H9 (cell line): ENCODE data around the gene TRIO. TPM values are rescaled to one million over a fixed set of nuclear protein-coding genes. Genes with fewer than 3 reads are reported as not detected.

Experiments
- DNase-seq: peaks from one replicate; pipeline ENCODE4 v3.0.0-alpha.2; 2017
- H2AFZ ChIP-seq: one replicate; pipeline ENCODE4 v1.6.1; 2013; ENCODE audit warnings: mild to moderate bottlenecking, low read length, control low read depth, moderate library complexity
- H2AK5ac ChIP-seq: 2 replicates; pipeline ENCODE4 v1.6.1; 2013; ENCODE audit warnings: low read length, control low read depth, mixed read lengths; ENCODE audit not compliant: insufficient read length
- H2BK120ac ChIP-seq: one replicate; pipeline ENCODE4 v1.6.1; 2013; ENCODE audit warnings: low read depth, mild to moderate bottlenecking, low read length, control low read depth, inconsistent platforms; ENCODE audit not compliant: poor library complexity, severe bottlenecking
- H2BK12ac ChIP-seq: 2 replicates; pipeline ENCODE4 v1.6.1; 2013; ENCODE audit warnings: low read length, control low read depth, mixed read lengths, low read depth; ENCODE audit not compliant: insufficient read length
- H2BK15ac ChIP-seq: 2 replicates; pipeline ENCODE4 v1.6.1; 2013; ENCODE audit warnings: low read depth, low read length, control low read depth
- H2BK20ac ChIP-seq: one replicate; pipeline ENCODE4 v1.6.1; 2013; ENCODE audit warnings: low read depth, mild to moderate bottlenecking, low read length, control low read depth, inconsistent platforms; ENCODE audit not compliant: poor library complexity, severe bottlenecking
- H2BK5ac ChIP-seq: 2 replicates; pipeline ENCODE4 v1.6.1; 2013; ENCODE audit warnings: low read length, control low read depth, mixed read lengths; ENCODE audit not compliant: insufficient read length
- H3K14ac ChIP-seq: 2 replicates; pipeline ENCODE4 v1.6.1; 2013; ENCODE audit warnings: low read length, control low read depth; ENCODE audit not compliant: insufficient read depth
- H3K18ac ChIP-seq: 2 replicates; pipeline ENCODE4 v1.6.1; 2013; ENCODE audit warnings: low read depth, mild to moderate bottlenecking, mixed read lengths, low read length, control low read depth; ENCODE audit not compliant: insufficient read length
- H3K23ac ChIP-seq: 2 replicates; pipeline ENCODE4 v1.6.1; 2013; ENCODE audit warnings: low read length, control low read depth, mixed read lengths, low read depth; ENCODE audit not compliant: insufficient read length
- H3K23me2 ChIP-seq: 2 replicates; pipeline ENCODE4 v1.6.1; 2013; ENCODE audit warnings: low read depth, mild to moderate bottlenecking, mixed read lengths, low read length, control low read depth; ENCODE audit not compliant: insufficient read length, poor library complexity, severe bottlenecking
- H3K27ac ChIP-seq: 2 replicates; pipeline ENCODE4 v1.5.1; 2013; ENCODE audit warnings: low read length, control low read depth, mixed read lengths, low read depth; ENCODE audit not compliant: insufficient read length
- H3K27me3 ChIP-seq: 2 replicates; pipeline ENCODE4 v1.6.1; 2013; ENCODE audit warnings: low read length, control low read depth, inconsistent platforms; ENCODE audit not compliant: insufficient read depth
- H3K4ac ChIP-seq: 2 replicates; pipeline ENCODE4 v1.6.1; 2013; ENCODE audit warnings: low read depth, mild to moderate bottlenecking, control low read depth, inconsistent platforms, low read length, moderate library complexity
- H3K4me1 ChIP-seq: 2 replicates; pipeline ENCODE4 v1.6.1; 2013; ENCODE audit warnings: low read length, control low read depth, inconsistent platforms; ENCODE audit not compliant: insufficient read depth
- H3K4me2 ChIP-seq: 2 replicates; pipeline ENCODE4 v1.6.1; 2013; ENCODE audit warnings: low read length, control low read depth, mixed read lengths; ENCODE audit not compliant: insufficient read length, insufficient read depth
- H3K56ac ChIP-seq: 2 replicates; pipeline ENCODE4 v1.6.1; 2013; ENCODE audit warnings: low read depth, mild to moderate bottlenecking, mixed read lengths, low read length, control low read depth; ENCODE audit not compliant: insufficient read length
- H3K79me1 ChIP-seq: 2 replicates; pipeline ENCODE4 v1.6.1; 2013; ENCODE audit warnings: low read depth, mild to moderate bottlenecking, moderate library complexity, low read length, control low read depth, inconsistent platforms; ENCODE audit not compliant: insufficient read depth, poor library complexity, severe bottlenecking
- H3K79me2 ChIP-seq: 2 replicates; pipeline ENCODE4 v1.6.1; 2013; ENCODE audit warnings: low read length, control low read depth, inconsistent platforms; ENCODE audit not compliant: insufficient read depth
- H3K9ac ChIP-seq: 2 replicates; pipeline ENCODE4 v1.6.1; 2013; ENCODE audit warnings: low read length, control low read depth, mixed read lengths; ENCODE audit not compliant: insufficient read length; ENCODE audit errors: extremely low read depth
- H3K9me3 ChIP-seq: one replicate; pipeline ENCODE4 v1.6.1; 2013; ENCODE audit warnings: low read depth, low read length, inconsistent platforms; ENCODE audit not compliant: control insufficient read depth
- H3T11ph ChIP-seq: one replicate; pipeline ENCODE4 v1.6.1; 2013; ENCODE audit warnings: mild to moderate bottlenecking, low read length, control low read depth, inconsistent platforms
- H4K20me1 ChIP-seq: one replicate; pipeline ENCODE4 v1.6.1; 2013; ENCODE audit not compliant: control insufficient read depth, insufficient read length, insufficient read depth
- H4K5ac ChIP-seq: 2 replicates; pipeline ENCODE4 v1.6.1; 2013; ENCODE audit warnings: low read depth, mild to moderate bottlenecking, mixed read lengths, low read length, control low read depth; ENCODE audit not compliant: insufficient read length
- H4K8ac ChIP-seq: replicated peaks from 2 replicates; pipeline ENCODE4 v1.6.1; 2013; ENCODE audit warnings: low read length, control low read depth, mixed read lengths, low read depth; ENCODE audit not compliant: insufficient read length
- H4K91ac ChIP-seq: 2 replicates; pipeline ENCODE4 v1.6.1; 2013; ENCODE audit warnings: low read depth, mild to moderate bottlenecking, moderate library complexity, mixed read lengths, low read length, control low read depth; ENCODE audit not compliant: insufficient read length
- H3K27ac Mint-ChIP-seq, 3 experiments: 2 replicates in 2 of 3; 3 replicates in 1 of 3; pipeline ENCODE4 v1.8.0; 2020 to 2021; ENCODE audit warnings: mixed read lengths in 3 of 3, mild to moderate bottlenecking in 1 of 3, moderate library complexity in 1 of 3
- H3K27me3 Mint-ChIP-seq: 2 replicates; pipeline ENCODE4 v1.8.0; 2021; ENCODE audit warnings: low read depth, mild to moderate bottlenecking, moderate library complexity, mixed read lengths
- H3K36me3 Mint-ChIP-seq, 3 experiments: 2 replicates in 2 of 3; 3 replicates in 1 of 3; pipeline ENCODE4 v1.8.0; 2020 to 2021; ENCODE audit warnings: low read depth in 3 of 3, mixed read lengths in 3 of 3; ENCODE audit not compliant: insufficient read depth in 1 of 3
- H3K4me1 Mint-ChIP-seq, 2 experiments: 2 replicates each; pipeline ENCODE4 v1.8.0; 2020; ENCODE audit warnings: mixed read lengths in 2 of 2
- H3K4me3 Mint-ChIP-seq, 2 experiments: 2 replicates in 1 of 2; 3 replicates in 1 of 2; pipeline ENCODE4 v1.8.0; 2020 to 2021; ENCODE audit warnings: mild to moderate bottlenecking in 2 of 2, mixed read lengths in 2 of 2, moderate library complexity in 1 of 2
- H3K9me3 Mint-ChIP-seq, 2 experiments: 2 replicates in 1 of 2; 3 replicates in 1 of 2; pipeline ENCODE4 v1.8.0; 2020; ENCODE audit warnings: mild to moderate bottlenecking in 2 of 2, mixed read lengths in 2 of 2, moderate library complexity in 1 of 2
- WGBS: extraction: QIAGEN DNeasy Blood & Tissue Kit; methylation state at CpG from one replicate; pipeline ENCODE4 v1.1.7; 2013; ENCODE audit warnings: missing lambda C conversion rate, low lambda C conversion rate, mixed read lengths; ENCODE audit not compliant: insufficient read length; ENCODE audit errors: extremely low coverage; 5-methylcytosine and 5-hydroxymethylcytosine counted together
- total RNA-seq: library from RNA; stranded (reverse); gene quantifications from 2 replicates; pipeline ENCODE4 v1.2.1, GENCODE V29; 2021
- TF ChIP-seq, protein P1 (sequence below): fragments of 200-600 bp; sonication (generic); conservative IDR thresholded peaks from 3 replicates; pipeline ENCODE4 v1.8.0; 2021; ENCODE audit warnings: antibody characterized with exemption, mild to moderate bottlenecking

The TRIO gene
- total RNA-seq, 1 experiment from 2014 or later: 87.8 TPM

DNA sequence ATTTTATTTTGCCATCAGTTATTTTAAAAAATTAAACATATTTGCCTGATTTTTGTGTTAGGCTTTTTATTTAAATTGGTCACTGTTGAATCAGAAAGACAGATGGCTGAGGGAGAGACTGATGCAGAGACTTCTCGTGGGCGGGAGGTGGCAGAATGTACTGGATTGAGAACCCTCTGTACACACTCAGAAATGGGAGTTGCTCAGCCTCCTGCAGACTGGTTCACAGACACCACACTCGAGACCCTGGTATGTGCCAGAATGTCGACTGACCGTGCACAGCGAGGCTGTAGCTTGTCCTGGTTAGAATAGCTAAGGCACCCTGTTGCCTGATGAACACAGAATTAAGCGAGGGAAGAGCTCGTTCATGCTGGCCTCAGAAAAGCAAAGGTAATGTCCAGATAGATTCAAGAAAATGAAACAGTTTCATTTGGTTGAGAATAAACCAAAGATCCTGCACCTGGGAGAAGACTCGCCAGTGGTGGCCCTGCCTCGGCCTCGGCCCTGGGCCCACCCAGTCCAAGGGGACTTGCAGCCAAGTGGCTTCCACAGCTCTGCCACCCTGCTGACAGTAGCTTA, 367.1 kb downstream of the TRIO start:
- Histone ChIP-seq H2BK12ac (no peak overlapping the region), H3K4ac (no peak overlapping the region), H3K4me1 (no peaks in the 10 kb centered on the region), H3K14ac (no peak overlapping the region), H3K56ac (no peak overlapping the region), H3K79me2 (no peaks in the 10 kb centered on the region), H3K23ac (no peak overlapping the region), H4K91ac (no peak overlapping the region), H3K9me3 (no peaks in the 10 kb centered on the region), H3T11ph (no peak overlapping the region), H2BK120ac (no peak overlapping the region), H3K27me3 (no peaks in the 10 kb centered on the region), H3K4me2 (no peak overlapping the region), H2AK5ac (no peak overlapping the region), H3K23me2 (no peaks in the 10 kb centered on the region), H3K79me1 (no peaks in the 10 kb centered on the region), H2BK20ac (no peak overlapping the region), H3K9ac (no peak overlapping the region), H2AFZ (no peak overlapping the region), H2BK15ac (no peak overlapping the region), H3K27ac (no peak overlapping the region), H2BK5ac (no peak overlapping the region), H3K18ac (no peak overlapping the region), H4K8ac (no peak overlapping the region), H4K5ac (no peak overlapping the region), H4K20me1 (no peaks in the 10 kb centered on the region)
- Mint-ChIP-seq H3K27me3 (no peaks in the 10 kb centered on the region), H3K36me3 (peaks cover 4 to 16% (median 15%) of the 10 kb centered on the region in 3 experiments; a peak in 5 of 7 replicates), H3K27ac (peak overlapping the region in 1 of 3 experiments; percentile 65; a peak in 2 of 7 replicates), H3K9me3 (no peaks in the 10 kb centered on the region), H3K4me1 (peaks cover 8 to 9% of the 10 kb centered on the region in 2 experiments), H3K4me3 (no peak overlapping the region)
- WGBS: no CpG with 5 or more reads among the region's 11 CpGs
- DNase-seq: no peak
- TF ChIP-seq, protein P1, sequence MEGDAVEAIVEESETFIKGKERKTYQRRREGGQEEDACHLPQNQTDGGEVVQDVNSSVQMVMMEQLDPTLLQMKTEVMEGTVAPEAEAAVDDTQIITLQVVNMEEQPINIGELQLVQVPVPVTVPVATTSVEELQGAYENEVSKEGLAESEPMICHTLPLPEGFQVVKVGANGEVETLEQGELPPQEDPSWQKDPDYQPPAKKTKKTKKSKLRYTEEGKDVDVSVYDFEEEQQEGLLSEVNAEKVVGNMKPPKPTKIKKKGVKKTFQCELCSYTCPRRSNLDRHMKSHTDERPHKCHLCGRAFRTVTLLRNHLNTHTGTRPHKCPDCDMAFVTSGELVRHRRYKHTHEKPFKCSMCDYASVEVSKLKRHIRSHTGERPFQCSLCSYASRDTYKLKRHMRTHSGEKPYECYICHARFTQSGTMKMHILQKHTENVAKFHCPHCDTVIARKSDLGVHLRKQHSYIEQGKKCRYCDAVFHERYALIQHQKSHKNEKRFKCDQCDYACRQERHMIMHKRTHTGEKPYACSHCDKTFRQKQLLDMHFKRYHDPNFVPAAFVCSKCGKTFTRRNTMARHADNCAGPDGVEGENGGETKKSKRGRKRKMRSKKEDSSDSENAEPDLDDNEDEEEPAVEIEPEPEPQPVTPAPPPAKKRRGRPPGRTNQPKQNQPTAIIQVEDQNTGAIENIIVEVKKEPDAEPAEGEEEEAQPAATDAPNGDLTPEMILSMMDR: no peak
